GM23338 (cell line): ENCODE measurements around the gene DCBLD1.

Experiments
- CTCF ChIP-seq, 2 experiments: fragments of 200-600 bp in 1 of 2; sonication (generic) in 1 of 2; conservative IDR thresholded peaks; 2 replicates each; pipeline versions ENCODE4 v1.5.1 to v1.6.1; 2016 to 2017; ENCODE audit warnings: antibody characterized with exemption in 2 of 2, low read depth in 2 of 2, mild to moderate bottlenecking in 2 of 2, moderate library complexity in 1 of 2
- EZH2 ChIP-seq: fragments of 200-600 bp; sonication (generic); IDR thresholded peaks from one replicate; pipeline ENCODE4 v1.8.0; 2017; ENCODE audit warnings: antibody characterized with exemption, mild to moderate bottlenecking, low read depth; ENCODE audit not compliant: unreplicated experiment
- POLR2AphosphoS5 ChIP-seq: IDR thresholded peaks from 2 replicates; pipeline ENCODE4 v1.6.1; 2016; ENCODE audit warnings: antibody characterized with exemption, low read depth
- STAT1 ChIP-seq: IDR thresholded peaks from one replicate; pipeline ENCODE4 v1.6.1; 2016; ENCODE audit warnings: antibody characterized with exemption; ENCODE audit not compliant: unreplicated experiment

- TF ChIP-seq EZH2 (no peak), CTCF (conservative IDR thresholded peaks at IDR 0.05; ENCODE audit: low read depth in 2 of 2) (no peak), POLR2AphosphoS5 (no peak), STAT1 (no peak)
Observed at GRCh38 chr6:117502580-117502979, 20.1 kb downstream of the DCBLD1 start.
